Panc1 (cell line): Measurements from ENCODE around the gene CCDC61.

Experiments
- POLR2AphosphoS5 ChIP-seq: IDR thresholded peaks from 2 replicates; pipeline ENCODE4 v1.6.1; 2012; ENCODE audit warnings: mild to moderate bottlenecking, low read depth, low read length, moderate library complexity
- TF ChIP-seq, protein P1 (sequence below): fragments of 450-650 bp; IDR thresholded peaks from 2 replicates; pipeline ENCODE4 v1.5.1; 2017; ENCODE audit warnings: mild to moderate bottlenecking

DNA sequence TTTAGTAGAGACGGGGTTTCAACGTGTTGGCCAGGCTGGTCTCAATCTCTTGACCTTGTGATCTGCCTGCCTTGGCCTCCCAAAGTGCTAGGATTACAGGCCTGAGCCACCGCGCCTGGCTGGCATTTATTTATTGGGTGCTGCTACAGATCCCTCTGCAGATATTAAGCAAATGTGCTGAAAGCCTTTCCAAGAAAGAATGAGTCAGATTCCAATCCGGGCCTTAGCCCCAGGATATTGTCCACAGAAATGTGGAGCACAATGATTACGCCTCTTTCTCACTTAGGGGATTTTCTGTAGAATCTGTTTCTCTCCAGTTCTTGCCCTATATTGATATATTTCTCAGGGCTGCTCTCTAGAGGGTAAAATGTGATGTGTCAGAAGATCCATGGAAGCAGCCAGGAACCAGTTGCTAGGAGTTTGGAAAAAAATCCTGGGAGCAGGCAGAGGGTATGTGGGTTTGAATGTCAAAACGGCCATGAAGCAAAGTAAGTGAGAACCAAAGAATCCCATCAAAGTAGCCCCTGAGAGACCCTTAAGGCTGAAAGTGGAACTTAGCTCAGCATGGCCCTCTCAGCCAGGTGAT, 70.3 kb downstream of the CCDC61 start:
- TF ChIP-seq, protein P1, sequence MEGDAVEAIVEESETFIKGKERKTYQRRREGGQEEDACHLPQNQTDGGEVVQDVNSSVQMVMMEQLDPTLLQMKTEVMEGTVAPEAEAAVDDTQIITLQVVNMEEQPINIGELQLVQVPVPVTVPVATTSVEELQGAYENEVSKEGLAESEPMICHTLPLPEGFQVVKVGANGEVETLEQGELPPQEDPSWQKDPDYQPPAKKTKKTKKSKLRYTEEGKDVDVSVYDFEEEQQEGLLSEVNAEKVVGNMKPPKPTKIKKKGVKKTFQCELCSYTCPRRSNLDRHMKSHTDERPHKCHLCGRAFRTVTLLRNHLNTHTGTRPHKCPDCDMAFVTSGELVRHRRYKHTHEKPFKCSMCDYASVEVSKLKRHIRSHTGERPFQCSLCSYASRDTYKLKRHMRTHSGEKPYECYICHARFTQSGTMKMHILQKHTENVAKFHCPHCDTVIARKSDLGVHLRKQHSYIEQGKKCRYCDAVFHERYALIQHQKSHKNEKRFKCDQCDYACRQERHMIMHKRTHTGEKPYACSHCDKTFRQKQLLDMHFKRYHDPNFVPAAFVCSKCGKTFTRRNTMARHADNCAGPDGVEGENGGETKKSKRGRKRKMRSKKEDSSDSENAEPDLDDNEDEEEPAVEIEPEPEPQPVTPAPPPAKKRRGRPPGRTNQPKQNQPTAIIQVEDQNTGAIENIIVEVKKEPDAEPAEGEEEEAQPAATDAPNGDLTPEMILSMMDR = no peak
- no peak for TF ChIP-seq POLR2AphosphoS5
